Stimulated activated CD4-positive, alpha-beta T cell treated with anti-CD3 and anti-CD28 coated beads, Interleukin-15, amount 100 ng/mL, for 48 hours (primary cell): ENCODE measurements around the gene AXIN2.

Experiments used
- DNase-seq, 2 donors: peaks; one replicate each; pipeline ENCODE4 v3.0.0-alpha.2; 2020; ENCODE audit warnings: low read depth in 2 of 2

AXIN2 gene

GRCh38 chr17:65584604-65585521 is 23.4 kb upstream of the AXIN2 start:
- no peak for DNase-seq

GRCh38 chr17:65583921-65584603 is 22.6 kb upstream of the AXIN2 start:
- DNase-seq: no peak

GRCh38 chr17:65576939-65577338 is 15.5 kb upstream of the AXIN2 start:
- DNase-seq: no peak

DNA sequence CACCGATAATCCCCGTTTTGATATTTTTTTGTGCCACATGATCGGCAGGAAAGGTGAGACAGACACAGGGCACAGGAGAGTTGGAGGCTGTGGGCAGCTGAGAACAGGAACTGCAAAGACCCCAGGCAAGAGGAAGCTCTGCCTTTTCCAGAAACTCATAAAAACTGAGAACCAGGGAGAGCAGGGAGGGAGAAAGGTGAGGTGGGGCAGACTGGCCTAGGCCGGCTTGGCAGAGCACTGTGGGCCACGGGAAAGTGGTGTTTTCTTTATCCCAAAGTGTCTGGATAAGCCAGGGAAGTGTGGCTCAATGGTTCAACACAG is 11.8 kb upstream of the AXIN2 start:
- DNase-seq: no peak

- no peak for DNase-seq
Measured at GRCh38 chr17:65572581-65573281, 11.3 kb upstream of the AXIN2 start.

DNA sequence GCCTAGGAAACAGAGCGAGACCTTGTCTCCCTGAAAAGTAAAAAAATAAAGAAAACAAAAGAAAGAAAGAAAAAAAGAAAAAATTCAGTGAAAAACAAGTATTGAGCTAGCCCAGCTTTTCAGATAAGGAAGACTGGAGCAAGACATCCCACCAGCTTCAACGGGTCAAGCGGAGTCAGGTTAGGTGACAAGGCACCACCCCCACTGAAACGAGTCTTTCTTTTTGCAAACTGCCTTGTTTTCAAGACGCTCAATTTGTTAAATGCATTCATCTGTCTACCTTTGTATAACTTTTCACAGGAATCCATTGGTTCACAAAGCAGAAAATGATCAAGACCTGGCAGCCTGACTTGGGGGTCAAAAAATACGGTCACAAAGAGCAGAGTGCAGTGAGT is 10.7 kb upstream of the AXIN2 start:
- no peak for DNase-seq

GRCh38 chr17:65568918-65569317 is 7.5 kb upstream of the AXIN2 start:
- no peak for DNase-seq

DNA sequence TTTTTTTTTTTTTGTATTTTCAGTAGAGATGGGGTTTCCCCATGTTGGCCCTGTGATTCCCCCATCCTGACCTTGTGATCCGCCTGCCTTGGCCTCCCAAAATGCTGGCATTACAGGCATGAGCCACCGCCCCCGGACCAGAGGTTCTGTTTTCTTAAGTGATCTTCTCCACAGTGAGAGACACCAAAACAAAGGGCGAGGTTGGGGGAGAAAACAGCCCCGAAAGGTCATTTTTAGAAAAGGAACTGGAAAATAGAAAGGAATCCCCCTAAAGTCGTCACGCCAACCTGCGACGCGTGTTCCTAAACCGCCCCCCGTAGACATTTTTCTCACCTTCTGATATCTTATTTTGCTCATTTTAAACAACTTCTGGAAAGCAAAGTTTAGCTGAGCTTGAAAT is 6.1 kb upstream of the AXIN2 start:
- no peak for DNase-seq

GRCh38 chr17:65565559-65565958 is 4.1 kb upstream of the AXIN2 start:
- no peak for DNase-seq

DNA sequence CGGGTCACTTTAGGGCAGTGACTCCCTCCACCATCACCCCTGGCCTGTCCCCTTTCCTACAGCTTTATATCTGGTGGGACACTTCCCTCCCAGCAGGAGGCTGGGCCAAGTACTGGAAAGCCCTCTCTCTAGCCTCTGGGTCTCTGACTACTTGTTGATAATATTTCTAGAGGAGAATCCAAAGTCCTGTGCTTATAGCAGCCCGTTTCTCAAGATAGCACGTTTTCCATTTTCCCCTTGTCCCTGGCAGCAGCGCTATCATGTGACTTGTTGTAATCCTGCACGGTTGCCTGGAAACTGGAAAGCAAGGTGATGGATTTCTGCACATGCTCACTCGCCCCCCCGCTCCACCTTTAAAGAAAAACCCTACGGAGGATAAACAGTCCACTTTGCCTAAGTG is 3.3 kb upstream of the AXIN2 start:
- DNase-seq: no peak

DNA sequence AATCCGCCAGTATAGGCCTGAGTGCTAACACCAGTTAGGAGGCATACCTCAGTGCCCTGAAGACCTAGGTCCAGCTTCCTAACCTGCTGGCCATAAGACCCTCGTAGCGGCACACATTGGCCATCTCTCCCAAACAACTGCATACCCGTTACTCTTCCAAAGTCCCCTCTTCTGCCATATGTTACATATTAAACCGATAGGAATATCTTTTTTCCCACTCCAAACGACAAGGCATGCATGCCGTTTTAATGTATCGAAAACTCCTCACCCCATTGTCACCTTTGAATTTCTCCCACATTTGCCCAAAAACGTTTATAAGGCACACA is 721 bp upstream of the AXIN2 start:
- DNase-seq: no peak

DNA sequence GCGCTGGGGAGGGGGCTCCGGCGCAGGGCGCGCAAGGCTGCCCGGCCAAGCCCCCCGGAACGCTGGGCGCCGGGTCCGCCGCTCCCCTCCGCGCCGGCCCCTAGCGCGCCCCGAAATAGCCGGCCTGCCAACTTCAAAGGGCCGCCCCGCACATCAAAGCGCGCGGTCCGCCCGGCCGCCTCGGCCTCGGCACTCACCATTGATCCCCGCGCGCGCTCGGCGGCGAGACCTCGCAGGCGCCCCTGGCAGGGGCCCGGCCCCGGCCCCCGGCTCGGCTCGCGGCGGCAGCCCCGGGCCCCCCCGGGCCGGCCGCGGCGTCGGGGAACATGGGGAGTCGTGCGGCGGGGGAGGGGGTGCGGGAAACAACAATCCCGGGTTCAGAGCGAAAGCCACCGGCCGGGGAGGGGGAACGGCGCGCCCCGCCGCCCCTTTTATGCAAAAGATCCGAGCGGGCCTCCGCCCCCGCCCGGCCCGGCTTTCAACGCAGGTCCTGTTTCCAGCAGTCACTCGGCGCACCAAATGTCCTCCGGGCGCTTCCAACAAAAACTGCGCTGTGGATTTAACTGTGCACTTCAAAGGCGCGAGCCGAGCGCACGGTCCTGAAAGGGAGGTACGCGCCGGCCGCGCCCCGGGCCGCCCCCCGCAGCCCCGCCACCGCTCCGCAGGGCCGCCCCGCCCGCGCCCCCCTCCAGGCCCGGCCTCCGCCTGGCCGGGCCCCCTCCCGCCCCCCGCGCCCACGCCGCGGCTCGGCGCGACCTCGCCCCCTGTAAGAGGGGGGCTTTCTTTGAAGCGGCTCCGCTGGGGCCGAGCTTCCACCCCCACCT is 608 bp downstream of the AXIN2 start:
- peak; percentile 55 to 65 for DNase-seq

DNA sequence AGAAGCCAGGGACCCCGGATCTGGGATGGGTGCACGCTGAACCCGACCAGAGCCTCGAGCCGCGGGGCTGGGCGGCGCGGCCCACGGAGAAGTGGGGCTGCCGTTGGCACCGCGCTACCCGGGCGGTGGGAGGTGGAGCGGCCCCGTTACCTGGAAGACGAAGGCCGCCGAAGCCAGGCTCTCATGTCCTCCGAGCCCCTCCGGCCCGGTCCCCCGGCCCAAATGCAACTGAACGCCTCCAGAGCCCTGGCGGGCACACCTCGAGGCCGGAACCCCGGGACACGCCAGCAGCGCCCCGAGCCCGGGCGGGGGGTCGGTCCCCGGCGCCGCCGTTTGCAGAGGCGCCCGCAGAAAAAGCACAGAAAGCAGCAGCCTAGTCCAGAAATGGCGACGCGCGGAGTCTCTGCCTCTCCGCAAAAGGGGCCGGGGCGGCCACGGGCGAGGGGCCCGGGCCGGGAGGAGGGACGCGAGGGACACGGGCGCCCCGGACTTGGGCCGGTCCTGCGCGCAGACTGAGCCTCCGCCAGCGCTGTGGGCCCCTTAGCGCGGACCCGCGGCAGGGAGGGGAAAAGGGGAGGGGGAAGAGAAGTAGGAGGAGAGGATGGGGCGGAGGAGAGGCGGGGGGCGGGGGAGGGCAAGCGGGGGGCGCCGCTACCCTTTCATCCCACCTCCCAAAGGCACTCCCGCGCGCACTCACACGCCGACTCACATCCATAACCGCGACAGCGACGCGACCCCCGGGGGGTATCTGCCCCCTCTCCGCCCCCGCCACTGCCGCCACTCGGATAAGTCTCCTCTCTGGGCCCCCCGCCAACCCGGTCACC is 1.4 kb downstream of the AXIN2 start:
- no peak for DNase-seq

DNA sequence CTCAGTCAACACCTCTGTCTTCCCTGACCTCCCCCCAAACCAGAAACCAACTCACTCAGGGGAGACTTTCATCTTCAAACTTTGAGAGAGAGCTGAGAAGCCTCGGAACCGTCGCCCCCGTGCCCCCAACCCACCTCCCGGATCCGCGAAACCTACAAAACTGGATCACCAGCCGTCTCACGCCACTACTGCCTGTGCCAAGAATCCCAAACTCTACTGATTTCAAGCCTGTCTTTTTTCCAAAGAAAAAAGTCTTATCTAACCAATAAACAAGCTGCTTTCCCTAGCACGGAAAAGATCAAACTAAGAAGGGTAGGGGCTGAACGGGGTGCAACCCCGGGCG is 2.0 kb downstream of the AXIN2 start:
- DNase-seq: no peak

DNA sequence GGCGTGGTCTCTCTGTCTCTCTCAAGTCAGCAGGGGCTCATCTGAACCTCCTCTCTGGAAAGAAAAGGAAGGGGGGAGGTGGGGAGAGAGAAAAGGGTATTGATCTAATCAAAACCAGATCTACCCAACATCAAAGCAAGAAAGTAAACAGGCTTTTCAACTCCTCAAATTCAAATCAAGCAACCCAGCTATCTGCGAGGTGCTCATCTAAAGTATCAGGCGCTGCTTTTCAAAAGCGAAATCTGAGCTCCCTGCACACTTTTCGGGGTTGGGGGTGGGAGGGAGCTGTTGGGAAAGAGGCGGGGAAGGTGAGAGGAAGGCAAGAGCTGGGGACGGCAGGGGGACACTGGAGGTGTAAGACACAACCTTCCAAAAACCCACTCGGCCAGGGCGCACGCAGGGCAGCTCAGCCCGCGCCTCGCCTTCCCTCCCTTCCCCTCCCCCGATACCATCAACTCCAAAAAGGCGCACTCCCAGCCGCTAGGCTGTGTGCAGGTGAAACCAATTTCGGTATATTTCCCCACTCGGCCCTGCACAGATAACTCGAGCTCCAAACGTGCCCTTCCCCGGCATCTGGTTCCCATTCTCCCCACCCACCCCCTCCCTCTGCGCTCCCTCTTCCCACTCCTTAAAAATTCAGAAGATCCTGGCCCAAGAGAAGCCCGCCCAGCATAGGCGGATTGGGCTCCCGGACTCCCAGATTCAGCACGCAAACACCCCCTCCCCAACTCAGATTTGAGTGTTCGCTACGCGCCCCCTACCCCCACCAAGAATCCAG is 2.6 kb downstream of the AXIN2 start:
- DNase-seq: no peak

GRCh38 chr17:65558311-65558682 is 3.2 kb downstream of the AXIN2 start:
- no peak for DNase-seq

GRCh38 chr17:65557349-65558310 is 3.8 kb downstream of the AXIN2 start:
- DNase-seq: no peak

DNA sequence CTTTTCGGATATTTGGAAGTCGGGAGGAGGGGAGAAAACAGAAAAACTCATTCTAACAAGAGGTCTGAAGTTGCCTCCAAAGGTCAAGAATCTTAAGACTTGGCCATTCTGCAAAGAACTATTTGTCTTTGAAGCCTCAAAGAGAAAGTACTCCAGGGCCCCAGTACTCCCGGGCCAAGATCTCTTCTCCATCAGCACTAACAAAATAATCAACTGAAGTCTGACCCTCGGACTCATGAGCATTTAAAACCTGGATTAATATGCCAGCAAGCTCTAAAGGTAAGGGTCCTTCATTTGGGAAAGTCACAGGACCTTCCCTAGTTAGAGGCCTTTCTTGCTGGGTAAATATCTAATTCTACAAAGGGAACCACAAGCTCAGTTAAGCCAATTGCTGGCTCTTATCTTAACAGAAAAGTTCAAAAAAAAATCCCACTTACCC is 4.5 kb downstream of the AXIN2 start:
- DNase-seq: no peak
